ENCODE data around the gene SBNO2.
A peak's percentile ranks its signal among the peaks of the same experiment; 100 is the strongest.
"Not testable (repeated sequence)": the region's sequence is repeated elsewhere in the genome, so short reads cannot be mapped to it uniquely, and the experiment has no call there.

Gene SBNO2

GRCh38 chr19:1122021-1122971 is 51.8 kb downstream of the SBNO2 start:
- Histone ChIP-seq H3K27me3 (ENCODE audit: control insufficient read depth in 1 of 2, insufficient read depth in 2 of 2, low read length in 2 of 2) (no peaks in the 10 kb centered on the region), H3K9ac (ENCODE audit: low read length in 2 of 2) (no peak overlapping the region), H3K36me3 (ENCODE audit: control insufficient read depth in 2 of 2, insufficient read depth in 2 of 2, low read length in 2 of 2) (peaks cover 24 to 41% of the 10 kb centered on the region in 2 donors), H3K4me3 (ENCODE audit: low read length in 2 of 2) (no peak overlapping the region), H3K4me1 (ENCODE audit: control insufficient read depth, insufficient read depth, low read length) (peaks cover 5% of the 10 kb centered on the region), H3K27ac (ENCODE audit: low read length) (no peak overlapping the region), H3K9me3 (ENCODE audit: control insufficient read depth in 2 of 2, low read length in 2 of 2) (no peaks in the 10 kb centered on the region)

- Histone ChIP-seq H3K9ac (ENCODE audit: low read length in 2 of 2) (no peak overlapping the region), H3K9me3 (ENCODE audit: control insufficient read depth in 2 of 2, low read length in 2 of 2) (no peaks in the 10 kb centered on the region), H3K27ac (ENCODE audit: low read length) (no peak overlapping the region), H3K36me3 (ENCODE audit: control insufficient read depth in 2 of 2, insufficient read depth in 2 of 2, low read length in 2 of 2) (peaks cover 26 to 43% of the 10 kb centered on the region in 2 donors), H3K27me3 (ENCODE audit: control insufficient read depth in 1 of 2, insufficient read depth in 2 of 2, low read length in 2 of 2) (no peaks in the 10 kb centered on the region), H3K4me3 (ENCODE audit: low read length in 2 of 2) (no peak overlapping the region), H3K4me1 (ENCODE audit: control insufficient read depth, insufficient read depth, low read length) (peaks cover 5% of the 10 kb centered on the region)
Measured at GRCh38 chr19:1121395-1121794, 52.7 kb downstream of the SBNO2 start.

GRCh38 chr19:1119475-1120217 is 54.4 kb downstream of the SBNO2 start:
- Histone ChIP-seq H3K9me3 (ENCODE audit: control insufficient read depth in 2 of 2, low read length in 2 of 2) (no peaks in the 10 kb centered on the region), H3K36me3 (ENCODE audit: control insufficient read depth in 2 of 2, insufficient read depth in 2 of 2, low read length in 2 of 2) (peaks cover 26 to 40% of the 10 kb centered on the region in 2 donors), H3K9ac (ENCODE audit: low read length in 2 of 2) (no peak overlapping the region), H3K4me3 (ENCODE audit: low read length in 2 of 2) (no peak overlapping the region), H3K4me1 (ENCODE audit: control insufficient read depth, insufficient read depth, low read length) (peaks cover 5% of the 10 kb centered on the region), H3K27me3 (ENCODE audit: control insufficient read depth in 1 of 2, insufficient read depth in 2 of 2, low read length in 2 of 2) (no peaks in the 10 kb centered on the region), H3K27ac (ENCODE audit: low read length) (no peak overlapping the region)

- H3K4me3 ChIP-seq (ENCODE audit: low read length in 2 of 2), result no peak overlapping the region
- H3K9ac ChIP-seq (ENCODE audit: low read length in 2 of 2), result no peak overlapping the region
- peaks cover 28 to 40% of the 10 kb centered on the region in 2 donors for H3K36me3 ChIP-seq (ENCODE audit: control insufficient read depth in 2 of 2, insufficient read depth in 2 of 2, low read length in 2 of 2)
Measured at GRCh38 chr19:1118999-1119398, 55.1 kb downstream of the SBNO2 start.

GRCh38 chr19:1117654-1118053 is 56.4 kb downstream of the SBNO2 start:
- Histone ChIP-seq H3K4me3 (ENCODE audit: low read length in 2 of 2) (no peak overlapping the region), H3K36me3 (ENCODE audit: control insufficient read depth in 2 of 2, insufficient read depth in 2 of 2, low read length in 2 of 2) (peaks cover 24 to 37% of the 10 kb centered on the region in 2 donors)

More at GRCh38 chr19:1118999-1119398, 55.1 kb downstream of the SBNO2 start:
- Histone ChIP-seq H3K9me3 (ENCODE audit: control insufficient read depth in 2 of 2, low read length in 2 of 2) (no peaks in the 10 kb centered on the region), H3K27me3 (ENCODE audit: control insufficient read depth in 1 of 2, insufficient read depth in 2 of 2, low read length in 2 of 2) (no peaks in the 10 kb centered on the region), H3K4me1 (ENCODE audit: control insufficient read depth, insufficient read depth, low read length) (peaks cover 7% of the 10 kb centered on the region), H3K27ac (ENCODE audit: low read length) (no peak overlapping the region)

GRCh38 chr19:1116726-1117581 is 57.1 kb downstream of the SBNO2 start:
- no peak overlapping the region for H3K27ac ChIP-seq (ENCODE audit: low read length)
- H3K4me1 ChIP-seq (ENCODE audit: control insufficient read depth, insufficient read depth, low read length), result peaks cover 19% of the 10 kb centered on the region
- no peaks in the 10 kb centered on the region for H3K9me3 ChIP-seq (ENCODE audit: control insufficient read depth in 2 of 2, low read length in 2 of 2)
- H3K9ac ChIP-seq (ENCODE audit: low read length in 2 of 2), result no peak overlapping the region
- H3K27me3 ChIP-seq (ENCODE audit: control insufficient read depth in 1 of 2, insufficient read depth in 2 of 2, low read length in 2 of 2), result no peaks in the 10 kb centered on the region
- no peak overlapping the region for H3K4me3 ChIP-seq (ENCODE audit: low read length in 2 of 2)
- peaks cover 22 to 36% of the 10 kb centered on the region in 2 donors for H3K36me3 ChIP-seq (ENCODE audit: control insufficient read depth in 2 of 2, insufficient read depth in 2 of 2, low read length in 2 of 2)

More at GRCh38 chr19:1117654-1118053, 56.4 kb downstream of the SBNO2 start:
- H3K27ac ChIP-seq (ENCODE audit: low read length), result no peak overlapping the region
- no peaks in the 10 kb centered on the region for H3K9me3 ChIP-seq (ENCODE audit: control insufficient read depth in 2 of 2, low read length in 2 of 2)
- H3K27me3 ChIP-seq (ENCODE audit: control insufficient read depth in 1 of 2, insufficient read depth in 2 of 2, low read length in 2 of 2), result no peaks in the 10 kb centered on the region
- H3K9ac ChIP-seq (ENCODE audit: low read length in 2 of 2), result no peak overlapping the region
- peaks cover 15% of the 10 kb centered on the region for H3K4me1 ChIP-seq (ENCODE audit: control insufficient read depth, insufficient read depth, low read length)

GRCh38 chr19:1115646-1116420 is 58.2 kb downstream of the SBNO2 start:
- no peak overlapping the region for H3K9ac ChIP-seq (ENCODE audit: low read length in 2 of 2)
- H3K36me3 ChIP-seq (ENCODE audit: control insufficient read depth in 2 of 2, insufficient read depth in 2 of 2, low read length in 2 of 2), result peaks cover 19 to 28% of the 10 kb centered on the region in 2 donors
- no peak overlapping the region for H3K4me3 ChIP-seq (ENCODE audit: low read length in 2 of 2)
- H3K27me3 ChIP-seq (ENCODE audit: control insufficient read depth in 1 of 2, insufficient read depth in 2 of 2, low read length in 2 of 2), result no peaks in the 10 kb centered on the region
- H3K9me3 ChIP-seq (ENCODE audit: control insufficient read depth in 2 of 2, low read length in 2 of 2), result no peaks in the 10 kb centered on the region
- no peak overlapping the region for H3K27ac ChIP-seq (ENCODE audit: low read length)
- H3K4me1 ChIP-seq (ENCODE audit: control insufficient read depth, insufficient read depth, low read length), result peaks cover 19% of the 10 kb centered on the region

GRCh38 chr19:1114728-1115127 is 59.3 kb downstream of the SBNO2 start:
- not testable (repeated sequence) for H3K4me3 ChIP-seq (ENCODE audit: low read length in 2 of 2); H3K9me3 ChIP-seq (ENCODE audit: control insufficient read depth in 2 of 2, low read length in 2 of 2); H3K27me3 ChIP-seq (ENCODE audit: control insufficient read depth in 1 of 2, insufficient read depth in 2 of 2, low read length in 2 of 2); H3K9ac ChIP-seq (ENCODE audit: low read length in 2 of 2); H3K27ac ChIP-seq (ENCODE audit: low read length)
- peaks cover 19% of the 10 kb centered on the region for H3K4me1 ChIP-seq (ENCODE audit: control insufficient read depth, insufficient read depth, low read length)
- peaks cover 23 to 30% of the 10 kb centered on the region in 2 donors for H3K36me3 ChIP-seq (ENCODE audit: control insufficient read depth in 2 of 2, insufficient read depth in 2 of 2, low read length in 2 of 2)

- no peak overlapping the region for H3K9ac ChIP-seq (ENCODE audit: low read length in 2 of 2)
- H3K4me1 ChIP-seq (ENCODE audit: control insufficient read depth, insufficient read depth, low read length), result peaks cover 19% of the 10 kb centered on the region
- peak overlapping the region in 1 of 2 donors; percentile 55 for H3K4me3 ChIP-seq (ENCODE audit: low read length in 2 of 2)
- no peaks in the 10 kb centered on the region for H3K27me3 ChIP-seq (ENCODE audit: control insufficient read depth in 1 of 2, insufficient read depth in 2 of 2, low read length in 2 of 2)
- H3K27ac ChIP-seq (ENCODE audit: low read length), result peak overlapping the region; percentile 46
- no peaks in the 10 kb centered on the region for H3K9me3 ChIP-seq (ENCODE audit: control insufficient read depth in 2 of 2, low read length in 2 of 2)
- peaks cover 23% of the 10 kb centered on the region in 2 donors for H3K36me3 ChIP-seq (ENCODE audit: control insufficient read depth in 2 of 2, insufficient read depth in 2 of 2, low read length in 2 of 2)
Measured at GRCh38 chr19:1113986-1114483, 60.0 kb downstream of the SBNO2 start.

Data from stomach smooth muscle (tissue), 2 donors.